Measurements from ENCODE around the gene ZBED4. TPM values are rescaled to one million over a fixed set of nuclear protein-coding genes. Genes with fewer than 3 reads are reported as not detected.

Gene ZBED4
- total RNA-seq, 1 experiment from 2014 or later: 21.6 TPM

- TF ChIP-seq ATF3 (IDR thresholded peaks at IDR 0.05): no peak
- TF ChIP-seq YY1 (IDR thresholded peaks at IDR 0.05; ENCODE audit: extremely low read depth, insufficient replicate concordance, low read depth, low read length): no peak
- no peak for TF ChIP-seq ELF1 (IDR thresholded peaks at IDR 0.05; ENCODE audit: borderline replicate concordance, low read depth)
- TF ChIP-seq EZH2phosphoT487 (IDR thresholded peaks at IDR 0.05; ENCODE audit: borderline replicate concordance): no peak
- TF ChIP-seq EZH2 (IDR thresholded peaks at IDR 0.05): no peak
- TF ChIP-seq, protein P1, sequence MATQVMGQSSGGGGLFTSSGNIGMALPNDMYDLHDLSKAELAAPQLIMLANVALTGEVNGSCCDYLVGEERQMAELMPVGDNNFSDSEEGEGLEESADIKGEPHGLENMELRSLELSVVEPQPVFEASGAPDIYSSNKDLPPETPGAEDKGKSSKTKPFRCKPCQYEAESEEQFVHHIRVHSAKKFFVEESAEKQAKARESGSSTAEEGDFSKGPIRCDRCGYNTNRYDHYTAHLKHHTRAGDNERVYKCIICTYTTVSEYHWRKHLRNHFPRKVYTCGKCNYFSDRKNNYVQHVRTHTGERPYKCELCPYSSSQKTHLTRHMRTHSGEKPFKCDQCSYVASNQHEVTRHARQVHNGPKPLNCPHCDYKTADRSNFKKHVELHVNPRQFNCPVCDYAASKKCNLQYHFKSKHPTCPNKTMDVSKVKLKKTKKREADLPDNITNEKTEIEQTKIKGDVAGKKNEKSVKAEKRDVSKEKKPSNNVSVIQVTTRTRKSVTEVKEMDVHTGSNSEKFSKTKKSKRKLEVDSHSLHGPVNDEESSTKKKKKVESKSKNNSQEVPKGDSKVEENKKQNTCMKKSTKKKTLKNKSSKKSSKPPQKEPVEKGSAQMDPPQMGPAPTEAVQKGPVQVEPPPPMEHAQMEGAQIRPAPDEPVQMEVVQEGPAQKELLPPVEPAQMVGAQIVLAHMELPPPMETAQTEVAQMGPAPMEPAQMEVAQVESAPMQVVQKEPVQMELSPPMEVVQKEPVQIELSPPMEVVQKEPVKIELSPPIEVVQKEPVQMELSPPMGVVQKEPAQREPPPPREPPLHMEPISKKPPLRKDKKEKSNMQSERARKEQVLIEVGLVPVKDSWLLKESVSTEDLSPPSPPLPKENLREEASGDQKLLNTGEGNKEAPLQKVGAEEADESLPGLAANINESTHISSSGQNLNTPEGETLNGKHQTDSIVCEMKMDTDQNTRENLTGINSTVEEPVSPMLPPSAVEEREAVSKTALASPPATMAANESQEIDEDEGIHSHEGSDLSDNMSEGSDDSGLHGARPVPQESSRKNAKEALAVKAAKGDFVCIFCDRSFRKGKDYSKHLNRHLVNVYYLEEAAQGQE (IDR thresholded peaks at IDR 0.05; ENCODE audit: low read depth): no peak
Measured at GRCh38 chr22:49833340-49834007, 20.2 kb upstream of the ZBED4 start (continued).

DNA sequence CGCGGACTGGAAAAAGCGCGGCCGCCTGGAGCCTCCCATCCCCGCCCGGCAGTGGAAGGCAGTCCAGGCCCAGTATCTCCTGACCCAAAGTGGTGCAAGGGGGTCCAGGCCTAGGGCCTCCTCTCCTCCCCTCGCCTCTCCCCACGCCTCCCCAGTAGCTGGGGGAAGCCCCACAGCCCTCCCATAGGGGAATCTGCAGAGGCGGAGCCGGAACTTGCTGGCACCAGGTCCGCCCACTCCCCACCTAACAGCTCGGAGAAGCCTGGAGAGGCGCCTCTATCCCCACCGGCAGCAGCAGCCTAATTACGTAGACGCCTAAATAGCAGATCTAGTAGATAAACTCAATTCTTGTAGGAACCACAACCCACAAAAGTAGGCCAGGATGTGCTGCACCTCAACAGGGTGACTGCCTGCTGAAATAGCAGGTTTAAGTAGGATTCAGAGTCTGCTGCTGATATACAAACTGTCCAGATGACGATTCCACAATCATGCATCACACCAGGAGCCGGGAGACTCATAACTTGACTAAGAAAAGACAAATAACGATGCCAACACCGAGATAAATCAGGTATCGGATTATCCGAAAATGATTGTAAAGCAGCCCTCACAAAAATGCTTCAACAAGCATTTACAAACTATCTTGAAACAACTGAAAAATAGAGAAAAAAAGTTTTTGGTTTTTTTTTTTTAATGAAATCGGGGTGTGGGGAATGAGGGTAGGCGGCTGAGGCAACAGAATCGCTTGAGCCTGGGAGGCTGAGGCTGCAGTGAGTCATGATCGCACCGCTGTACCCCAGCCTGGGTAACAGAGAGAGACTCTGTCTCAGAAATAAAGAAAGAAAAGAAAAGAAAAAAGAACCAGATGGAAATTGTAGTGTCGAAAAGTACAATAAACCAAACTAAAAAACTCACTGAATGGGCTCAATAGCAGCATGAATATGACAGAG lies 14.6 kb upstream of the ZBED4 start:
- H3K27me3 ChIP-seq (ENCODE audit: insufficient read depth, low read length): no peaks in the 10 kb centered on the region
- no peak overlapping the region for H3K4me3 ChIP-seq (replicated peaks in 1 of 2; ENCODE audit: low read depth in 1 of 2, low read length in 2 of 2)
- no peak overlapping the region for H3K9ac ChIP-seq (ENCODE audit: low read length)
- no peaks in the 10 kb centered on the region for H3K36me3 ChIP-seq (ENCODE audit: control insufficient read depth in 1 of 2, insufficient read depth in 2 of 2, low read length in 2 of 2)
- no peak for ATAC-seq
- POLR2A ChIA-PET: no interaction called here
- BruUV-seq (replicated peaks): no TSS peak
- no peak overlapping the region for H3K27ac ChIP-seq (ENCODE audit: low read depth, low read length)
- peaks cover 0 to under 1% of the 10 kb centered on the region in 2 experiments; a peak in 1 of 4 replicates for H3K4me1 ChIP-seq (ENCODE audit: control insufficient read depth in 1 of 2, insufficient read depth in 2 of 2, low read length in 2 of 2)
- H3K4me2 ChIP-seq (ENCODE audit: low read length): no peak overlapping the region
- no peaks in the 10 kb centered on the region for H3K9me3 ChIP-seq (ENCODE audit: control insufficient read depth in 1 of 2, insufficient read depth in 1 of 2, low read depth in 1 of 2, low read length in 2 of 2)
- no peaks in the 10 kb centered on the region for H3K79me2 ChIP-seq (ENCODE audit: insufficient read depth, low read length)
- CTCF ChIA-PET: no interaction called here
- no peaks in the 10 kb centered on the region for H3K9me2 ChIP-seq (ENCODE audit: insufficient read depth)
- no peaks in the 10 kb centered on the region for H4K20me1 ChIP-seq (ENCODE audit: insufficient read depth)
- no peak overlapping the region for H2AFZ ChIP-seq (ENCODE audit: low read depth, low read length, poor library complexity, severe bottlenecking)
- RAD21 ChIA-PET (ENCODE audit: low non-redundant PET in 1 of 2, low total read pairs in 2 of 2, uncharacterized antibody in 2 of 2, unreplicated experiment in 2 of 2): no interaction called here
- no peak for DNase-seq (ENCODE audit: low read depth, low spot score)
- intact Hi-C loops (cut with micrococcal nuclease): no loop called here
- TF ChIP-seq ZFX (IDR thresholded peaks at IDR 0.05) (no peak), JUND (IDR thresholded peaks at IDR 0.05) (no peak), ELF1 (IDR thresholded peaks at IDR 0.05; ENCODE audit: borderline replicate concordance, low read depth) (no peak), ZBTB33 (IDR thresholded peaks at IDR 0.05; ENCODE audit: extremely low read depth, insufficient replicate concordance, low read length) (no peak), TCF7L2 (IDR thresholded peaks at IDR 0.05; ENCODE audit: borderline replicate concordance, extremely low read depth, insufficient read depth, insufficient read length) (no peak), CEBPB (IDR thresholded peaks at IDR 0.05; ENCODE audit: low read depth) (no peak), SRF (IDR thresholded peaks at IDR 0.05; ENCODE audit: low read depth) (no peak), FOSL1 (IDR thresholded peaks at IDR 0.05; ENCODE audit: low read depth) (no peak), YY1 (IDR thresholded peaks at IDR 0.05; ENCODE audit: extremely low read depth, insufficient replicate concordance, low read depth, low read length) (no peak), POLR2A (IDR thresholded peaks at IDR 0.05; ENCODE audit: borderline replicate concordance, extremely low read depth, insufficient read depth, insufficient read length) (no peak), CBX3 (IDR thresholded peaks at IDR 0.05; ENCODE audit: low read depth) (no peak), MAX (IDR thresholded peaks at IDR 0.05) (no peak), SIN3A (IDR thresholded peaks at IDR 0.05; ENCODE audit: low read depth) (no peak), ATF3 (IDR thresholded peaks at IDR 0.05) (no peak)
